ENCODE results near the gene LNPK.
"Not testable (repeated sequence)": the region's sequence is repeated elsewhere in the genome, so short reads cannot be mapped to it uniquely, and the experiment has no call there.

The LNPK gene

DNA sequence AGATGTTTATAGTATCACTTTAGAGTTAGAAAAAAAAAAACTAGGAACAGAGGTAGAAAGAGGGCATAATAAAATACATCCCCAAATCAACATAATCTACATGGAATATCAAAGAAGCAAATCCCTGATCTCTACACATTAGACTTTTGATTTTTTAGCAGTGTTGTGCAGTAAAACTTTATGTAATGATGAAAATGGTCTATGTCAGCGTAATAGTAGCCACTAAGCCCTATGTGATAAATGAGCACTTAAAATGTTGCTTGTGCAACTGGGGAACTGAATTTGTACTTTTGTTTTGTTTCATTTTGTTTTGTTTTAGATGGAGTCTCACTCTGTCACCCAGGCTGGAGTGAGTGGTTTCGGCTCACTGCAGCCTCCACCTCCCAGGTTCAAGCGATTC, 36.3 kb downstream of the LNPK start:
- no peak for DNase-seq

DNA sequence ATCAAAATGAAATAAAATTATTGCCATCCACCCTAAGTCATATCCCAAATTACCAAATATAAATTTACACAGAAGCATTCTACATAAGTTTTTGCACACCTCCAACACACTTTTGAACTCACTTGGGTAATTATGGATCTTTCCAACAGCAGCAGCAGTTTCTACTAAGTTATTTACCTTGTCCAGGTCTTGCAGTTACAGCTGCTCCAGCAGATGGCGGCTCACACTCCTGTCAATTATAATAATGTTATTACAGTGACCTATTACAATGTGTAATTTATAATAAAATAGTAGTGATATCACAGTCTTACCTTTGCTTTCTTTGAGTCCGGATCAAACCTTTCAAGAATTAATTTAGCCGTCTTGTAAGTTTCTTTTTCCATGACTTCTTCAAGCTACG, 37.9 kb downstream of the LNPK start:
- no peak for DNase-seq

DNA sequence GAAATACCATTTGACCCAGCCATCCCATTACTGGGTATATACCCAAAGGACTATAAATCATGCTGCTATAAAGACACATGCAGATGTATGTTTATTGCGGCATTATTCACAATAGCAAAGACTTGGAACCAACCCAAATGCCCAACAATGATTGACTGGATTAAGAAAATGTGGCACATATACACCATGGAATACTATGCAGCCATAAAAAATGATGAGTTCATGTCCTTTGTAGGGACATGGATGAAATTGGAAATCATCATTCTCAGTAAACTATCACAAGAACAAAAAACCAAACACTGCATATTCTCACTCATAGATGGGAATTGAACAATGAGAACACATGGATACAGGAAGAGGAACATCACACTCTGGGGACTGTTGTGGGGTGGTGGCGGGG, 38.9 kb downstream of the LNPK start:
- not testable (repeated sequence) for DNase-seq

DNA sequence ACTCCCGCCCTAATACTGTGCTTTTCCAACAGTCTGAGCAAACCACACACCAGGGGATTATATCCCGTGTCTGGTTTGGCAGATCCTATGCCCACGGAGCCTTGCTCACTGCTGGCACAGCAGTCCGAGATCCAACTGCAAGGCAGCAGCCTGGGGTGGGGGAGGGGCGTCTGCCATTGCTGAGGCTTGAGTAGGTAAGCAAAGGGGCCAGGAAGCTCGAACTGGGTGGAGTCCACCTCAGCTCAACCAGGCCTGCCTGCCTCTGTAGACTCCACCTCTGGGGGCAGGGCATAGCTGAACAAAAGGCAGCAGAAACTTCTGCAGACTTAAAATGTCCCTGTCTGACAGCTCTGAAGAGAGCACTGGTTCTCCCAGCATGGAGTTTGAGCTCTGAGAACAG, 44.2 kb downstream of the LNPK start:
- DNase-seq = no peak

DNA sequence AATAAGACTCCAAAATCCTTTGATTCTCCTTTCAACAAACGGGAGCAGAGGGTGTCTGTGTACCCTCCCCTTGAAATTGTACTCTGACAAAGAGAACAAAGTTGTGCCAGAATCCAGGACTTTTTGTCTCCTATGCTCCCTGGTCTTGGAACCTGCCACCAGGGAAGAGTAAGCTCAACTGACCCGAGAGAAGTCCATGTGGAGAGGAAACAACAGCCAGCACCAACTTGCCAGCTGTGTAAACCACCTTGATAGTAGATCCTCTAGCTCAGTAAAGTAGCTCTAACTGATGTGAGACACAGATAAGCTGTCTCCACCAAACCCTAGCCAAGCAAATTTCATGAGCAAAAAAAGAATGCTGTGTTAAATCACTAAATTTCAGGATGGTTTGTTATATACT, 46.9 kb downstream of the LNPK start:
- no peak for DNase-seq

DNA sequence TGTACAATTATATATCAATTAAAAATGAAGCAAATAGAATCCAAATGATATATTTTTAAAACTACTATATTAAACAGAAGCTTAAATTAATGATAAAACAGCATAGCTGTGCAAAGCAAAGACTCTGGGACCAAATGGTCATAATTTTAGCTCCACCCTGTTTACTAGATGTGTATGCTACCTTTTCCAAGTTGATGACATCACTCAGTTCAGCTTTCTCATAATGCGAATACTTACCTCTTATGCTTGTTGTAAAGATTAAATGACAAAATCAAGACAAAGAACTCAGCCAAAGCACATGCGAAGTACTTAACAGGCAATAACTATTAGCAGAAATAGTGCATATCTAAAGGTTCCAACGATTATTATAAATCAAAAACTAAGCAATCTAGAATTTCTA, 51.6 kb downstream of the LNPK start:
- DNase-seq = no peak

DNA sequence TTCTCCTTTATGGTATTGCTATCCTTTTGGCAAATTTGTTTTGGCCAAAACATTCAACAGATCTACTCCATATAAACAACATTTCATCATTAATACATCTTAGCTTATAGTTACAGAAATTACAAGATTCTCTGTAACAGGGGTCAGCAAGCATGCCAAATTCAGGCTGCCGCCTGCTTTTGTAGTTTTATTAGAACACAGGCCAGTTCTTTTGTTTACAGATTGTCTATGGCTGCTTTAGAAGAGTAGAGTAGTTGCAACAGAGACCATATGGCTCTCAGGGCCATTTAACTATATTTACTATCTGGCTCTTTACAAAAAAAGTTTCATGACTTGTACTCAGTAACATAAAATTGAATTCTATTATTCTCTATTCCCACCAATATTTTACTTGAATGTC, 53.9 kb downstream of the LNPK start:
- DNase-seq = no peak

DNA sequence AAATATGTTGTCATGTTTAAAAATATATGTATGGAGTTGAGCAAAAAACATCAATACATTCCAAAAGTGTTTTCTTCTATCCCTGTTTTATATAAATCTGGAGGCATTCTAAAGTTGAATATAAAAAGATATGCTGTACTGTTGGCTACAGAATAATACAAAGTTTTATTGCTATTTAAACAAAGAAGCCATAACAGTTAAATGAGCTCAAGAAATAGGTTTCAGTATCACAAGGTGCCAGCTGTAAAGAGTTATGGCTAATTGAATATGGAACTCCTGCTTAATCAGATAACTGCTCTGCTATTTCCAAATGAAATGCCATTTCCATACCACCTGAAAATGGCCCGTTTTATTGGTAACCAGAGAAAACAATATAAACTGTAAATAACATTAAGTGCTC, 55.0 kb downstream of the LNPK start:
- no peak for DNase-seq

DNA sequence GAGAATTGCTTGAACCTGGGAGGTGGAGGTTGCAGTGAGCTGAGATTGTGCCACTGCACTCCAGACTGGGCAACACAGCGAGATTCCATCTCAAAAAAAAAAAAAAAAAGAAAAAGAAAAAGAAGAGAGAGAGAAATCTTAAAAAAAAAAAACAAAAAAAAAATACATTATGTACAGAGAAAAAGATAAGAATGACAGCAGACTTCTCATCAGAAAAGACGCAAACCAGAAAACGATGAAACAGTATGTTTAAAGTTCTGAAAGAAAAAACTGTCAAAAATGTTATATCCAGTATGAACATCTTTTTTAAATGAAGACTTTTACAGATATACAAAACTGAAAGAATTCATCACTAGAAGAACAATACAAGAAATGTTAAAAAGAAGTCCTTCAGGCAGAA, 60.4 kb downstream of the LNPK start:
- DNase-seq = no peak

DNA sequence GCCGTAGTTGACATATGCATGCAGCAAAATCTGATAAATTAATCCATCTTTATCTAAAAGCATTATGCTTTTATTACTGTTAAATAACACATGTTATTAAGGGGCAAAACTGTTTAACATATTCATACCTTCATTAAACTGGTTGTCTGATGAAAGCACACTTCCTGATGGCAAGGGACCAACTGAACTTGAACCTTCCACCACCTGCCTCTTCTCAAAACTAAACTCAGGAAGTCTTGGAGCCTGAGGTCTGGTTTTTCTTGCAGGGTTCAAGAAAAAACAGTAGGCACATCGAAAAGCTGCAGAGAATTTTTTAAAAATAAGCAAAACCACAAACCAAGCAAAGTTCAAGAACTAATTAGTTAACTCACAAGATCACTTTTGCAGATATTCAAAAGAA, 64.9 kb downstream of the LNPK start:
- no peak for DNase-seq

DNA sequence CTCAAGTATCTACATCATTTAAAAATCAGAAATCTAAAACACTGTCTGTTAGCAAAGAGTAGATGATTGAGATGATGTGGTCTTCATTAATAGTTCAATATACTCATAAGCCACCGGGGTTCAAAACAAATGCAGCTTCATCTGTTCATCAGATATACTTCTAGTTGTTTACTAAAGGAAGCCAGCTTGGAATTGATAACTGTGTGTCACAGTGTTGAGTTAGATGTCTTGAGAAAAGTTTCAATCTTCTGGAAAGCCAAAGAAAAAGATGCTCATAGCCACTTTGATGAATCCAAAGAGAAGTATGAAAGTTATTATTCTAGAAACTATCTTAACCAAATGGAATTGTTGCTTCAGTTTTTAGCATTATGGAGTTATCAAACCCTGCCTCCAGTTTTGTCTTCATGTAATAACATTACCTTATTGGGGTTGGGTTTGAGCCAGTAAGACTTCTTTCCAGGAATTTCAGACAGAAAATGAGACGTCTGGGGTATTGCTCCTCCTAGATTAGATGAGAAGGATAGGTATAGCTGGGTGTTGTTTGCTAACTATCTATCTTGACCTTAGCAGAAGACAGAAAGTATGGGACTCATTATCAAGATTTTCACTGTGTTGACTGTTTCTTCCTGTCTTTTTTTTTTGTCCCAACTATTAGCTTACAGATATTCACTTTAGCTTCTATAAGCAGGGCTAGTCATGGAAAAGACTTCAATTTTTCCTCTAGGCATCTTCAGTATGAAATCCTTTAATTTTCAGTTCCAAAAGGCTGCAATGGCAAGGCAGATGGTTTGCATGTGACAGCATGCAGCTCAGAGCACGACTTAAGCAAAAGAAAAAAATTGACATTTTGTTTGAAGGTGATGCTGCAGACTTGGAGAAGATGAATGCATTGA, 66.5 kb downstream of the LNPK start:
- no peak for DNase-seq

DNA sequence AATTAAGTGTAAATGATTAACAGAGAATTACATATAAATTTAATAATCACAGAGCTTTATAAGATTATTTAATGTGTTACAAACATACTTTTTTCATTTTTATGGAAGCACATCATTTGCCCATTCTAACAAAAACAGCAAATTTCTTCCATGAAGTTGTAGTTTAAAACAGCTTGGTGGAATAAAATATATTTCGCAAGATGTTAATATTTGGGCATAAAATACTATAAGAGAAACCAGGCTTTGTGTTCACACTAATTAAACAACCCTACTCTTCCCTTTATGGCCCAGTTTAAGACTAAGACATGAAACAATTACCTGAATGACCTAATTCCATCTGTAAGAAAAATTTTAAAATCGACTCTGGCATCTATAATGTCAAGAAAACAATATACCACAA, 69.4 kb downstream of the LNPK start:
- DNase-seq = no peak

DNA sequence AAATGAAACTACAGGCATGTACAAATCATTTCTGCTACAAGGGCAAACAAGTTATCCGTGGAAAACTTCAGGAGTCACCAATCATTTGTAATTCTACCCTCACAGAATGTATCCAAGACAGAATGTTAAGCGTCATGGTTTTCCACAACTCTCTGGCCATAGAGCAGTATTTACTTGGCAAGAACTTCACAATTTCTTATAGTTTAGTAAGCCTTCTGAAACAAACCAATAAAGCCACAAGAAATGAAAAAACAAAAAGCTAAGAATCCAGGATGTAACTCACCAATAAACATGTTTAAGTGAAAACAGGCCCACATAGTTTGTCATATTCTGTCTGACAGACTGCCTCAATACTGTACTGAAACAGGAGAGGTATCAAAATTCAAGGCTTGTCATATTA, 70.3 kb downstream of the LNPK start:
- DNase-seq = no peak

DNA sequence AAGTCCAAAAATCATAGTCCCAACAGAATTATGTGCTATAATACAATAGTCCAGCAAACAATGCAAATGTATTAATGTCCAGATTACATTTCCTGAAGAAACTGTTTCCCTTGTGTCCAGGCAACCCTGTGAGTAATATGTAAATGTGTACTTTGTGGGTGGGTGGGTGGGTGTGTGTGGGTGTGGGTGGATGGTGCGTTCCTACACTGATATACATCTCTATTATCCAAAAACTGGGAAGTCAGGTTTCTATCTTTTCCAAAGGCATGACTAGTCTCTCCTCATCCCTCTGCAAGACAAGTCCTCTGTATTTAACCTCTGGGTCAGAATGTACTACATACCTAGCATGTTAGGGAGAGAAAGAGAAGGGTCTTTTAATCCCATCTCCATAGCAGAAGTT, 71.6 kb downstream of the LNPK start:
- DNase-seq = no peak

DNA sequence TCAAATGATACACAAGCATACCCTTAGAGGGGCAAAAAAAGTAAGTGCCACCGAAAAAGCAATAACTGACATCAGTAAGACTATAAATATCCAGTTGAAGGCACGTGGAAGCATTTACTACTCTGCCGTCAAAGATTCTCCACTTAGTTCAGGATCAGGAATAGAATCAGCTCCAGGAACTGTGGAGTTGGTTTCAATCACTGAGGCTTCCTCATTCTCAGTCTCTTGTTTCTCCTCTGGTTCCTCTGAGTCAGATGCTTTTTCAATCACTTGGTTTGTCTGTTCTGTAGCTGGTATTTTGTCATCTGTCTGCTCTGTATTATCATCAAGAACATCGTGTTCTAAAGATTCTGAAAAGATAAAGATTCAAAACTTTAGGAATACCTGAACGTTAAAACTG, 72.2 kb downstream of the LNPK start:
- DNase-seq = no peak

DNA sequence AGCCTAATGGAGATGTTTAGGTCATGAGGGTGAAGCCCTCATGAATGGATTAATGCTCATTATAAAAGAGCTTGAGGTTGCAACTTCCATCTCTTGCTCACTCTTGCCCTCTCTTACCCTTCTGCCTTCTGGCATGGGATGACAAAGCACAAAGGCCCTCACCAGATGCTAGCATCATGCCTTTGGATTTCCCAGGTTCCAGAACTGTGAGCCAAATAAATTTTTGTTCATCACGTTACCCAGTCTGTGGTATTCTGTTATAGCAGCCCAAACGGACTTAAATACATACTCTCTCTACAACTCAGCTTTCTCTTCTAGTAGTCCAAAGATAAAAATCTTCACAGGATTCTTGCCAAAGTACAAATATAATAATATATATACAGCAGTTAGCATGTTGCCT, 75.8 kb downstream of the LNPK start:
- no peak for DNase-seq

DNA sequence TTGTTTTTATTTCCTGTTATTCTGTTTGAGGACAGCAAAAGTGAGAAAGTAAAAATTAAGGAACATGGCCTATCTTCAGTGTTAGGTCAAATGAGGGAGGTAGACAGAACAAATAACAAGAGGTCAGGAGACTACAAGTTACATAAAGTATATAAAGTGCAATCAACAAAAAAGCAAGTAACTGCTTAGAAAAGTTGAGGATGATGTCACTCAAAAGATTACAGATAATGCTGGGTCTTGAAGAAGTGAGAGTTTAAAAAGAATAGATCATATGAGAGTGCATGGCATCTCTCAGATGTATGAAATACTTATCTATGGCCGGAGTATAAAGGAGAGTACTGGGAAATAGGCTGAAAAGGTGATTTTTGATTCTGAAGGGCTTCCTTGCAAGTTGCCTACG, 79.9 kb downstream of the LNPK start:
- DNase-seq = no peak

DNA sequence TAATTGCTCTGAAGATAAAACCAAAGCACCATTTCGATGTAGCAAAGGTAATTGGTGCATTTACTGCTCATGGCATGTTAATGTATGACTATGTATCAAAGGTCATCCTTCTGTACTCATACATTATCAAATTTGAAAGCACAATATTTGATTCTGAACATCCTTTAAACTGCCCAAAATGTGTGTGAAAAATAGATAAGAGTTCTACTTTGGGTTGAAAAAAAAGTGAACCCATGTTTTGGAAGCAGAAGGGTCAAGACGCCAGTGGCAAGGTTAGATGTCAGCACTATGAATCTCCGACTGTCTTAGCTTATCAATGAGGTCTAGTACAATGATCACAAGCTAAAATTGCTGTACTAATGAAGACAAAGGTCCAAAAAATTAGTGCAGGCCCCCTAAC, 83.1 kb downstream of the LNPK start:
- DNase-seq = no peak

DNA sequence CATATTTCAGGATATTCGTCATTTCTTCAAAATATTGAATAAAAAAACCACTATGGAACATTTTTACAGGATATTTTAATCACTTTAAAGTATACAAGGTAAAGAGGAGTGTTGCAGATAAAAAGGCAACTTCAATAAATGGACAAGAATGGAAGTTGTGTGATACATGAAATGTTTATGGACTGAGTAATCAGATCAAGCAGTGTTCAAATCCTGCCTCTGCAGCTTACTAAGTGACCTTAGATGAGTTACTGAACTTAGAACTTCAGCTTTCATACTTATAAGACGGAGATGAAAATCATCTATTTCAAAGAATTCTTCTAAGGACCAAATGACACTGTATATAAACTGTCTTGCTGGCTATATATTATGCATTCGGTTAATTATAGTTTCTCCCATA, 87.2 kb downstream of the LNPK start:
- no peak for DNase-seq

DNA sequence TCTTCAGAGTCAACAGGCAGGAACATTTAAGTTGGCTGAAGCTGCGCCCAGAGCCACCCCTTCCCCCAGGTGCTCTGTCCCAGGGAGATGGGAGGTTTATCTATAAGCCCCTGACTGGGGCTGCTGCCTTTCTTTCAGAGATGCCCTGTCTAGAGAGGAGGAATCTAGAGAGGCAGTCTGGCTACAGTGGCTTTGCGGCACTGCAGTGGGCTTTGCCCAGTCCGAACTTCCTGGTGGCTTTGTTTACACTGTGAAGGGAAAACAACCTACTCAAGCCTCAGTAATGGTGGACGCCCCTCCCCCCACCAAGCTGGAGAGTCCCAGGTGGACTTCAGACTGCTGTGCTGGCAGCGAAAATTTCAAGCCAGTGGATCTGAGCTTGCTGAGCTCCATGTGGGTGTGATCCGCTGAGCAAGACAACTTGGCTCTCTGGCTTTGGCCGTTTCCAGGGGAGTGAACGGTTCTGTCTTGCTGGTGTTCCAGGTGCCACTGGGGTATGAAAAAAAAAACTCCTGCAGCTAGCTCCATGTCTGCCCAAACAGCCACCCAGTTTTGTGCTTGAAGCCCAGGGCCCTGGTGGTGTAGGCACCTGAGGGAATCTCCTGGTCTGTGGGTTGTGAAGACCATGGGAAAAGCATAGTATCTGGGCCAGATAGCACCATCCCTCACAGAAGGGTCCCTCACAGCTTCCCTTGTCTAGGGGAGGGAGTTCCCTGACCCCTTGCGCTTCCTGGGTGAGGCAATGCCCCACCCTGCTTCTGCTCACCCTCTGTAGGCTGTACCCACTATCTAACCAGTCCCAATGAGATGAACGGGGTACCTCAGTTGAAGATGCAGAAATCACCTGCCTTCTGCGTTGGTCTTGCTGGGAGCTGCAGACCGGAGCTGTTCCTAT, 88.0 kb downstream of the LNPK start:
- DNase-seq = not testable (repeated sequence)

DNA sequence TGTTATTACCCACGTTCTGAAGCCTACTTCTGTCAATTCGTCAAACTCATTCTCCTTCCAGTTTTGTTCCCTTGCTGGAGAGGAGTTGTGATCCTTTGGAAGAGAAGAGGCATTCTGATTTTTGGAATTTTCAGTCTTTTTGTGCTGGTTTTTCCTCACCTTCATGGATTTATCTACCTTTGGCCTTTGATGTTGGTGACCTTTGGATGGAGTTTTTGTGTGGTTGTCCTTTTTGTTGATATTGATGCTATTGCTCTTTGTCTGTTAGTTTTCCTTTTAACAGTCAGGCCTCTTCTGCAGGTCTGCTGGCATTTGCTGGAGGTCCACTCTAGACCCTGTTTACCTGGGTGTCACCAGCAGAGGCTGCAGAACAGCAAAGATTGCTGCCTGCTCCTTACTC, 88.8 kb downstream of the LNPK start:
- not testable (repeated sequence) for DNase-seq

DNA sequence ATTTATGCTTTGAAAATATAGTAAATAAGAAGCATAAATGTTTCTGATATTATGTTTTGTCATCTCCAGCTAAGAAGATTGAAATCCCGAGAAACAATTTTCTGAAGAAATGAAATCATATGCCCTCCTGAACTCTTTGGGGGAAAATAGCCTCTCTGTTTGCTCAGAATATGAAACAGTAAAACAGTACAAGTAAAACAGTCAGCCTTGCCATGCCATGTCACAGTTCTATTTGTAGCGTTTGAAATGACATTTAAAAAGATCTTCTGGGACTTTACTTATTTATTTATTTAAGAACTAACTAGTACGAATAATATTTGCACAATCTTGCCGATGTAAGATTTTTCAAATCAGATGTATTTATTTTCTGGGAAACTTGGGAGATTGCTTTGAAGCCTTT, 98.0 kb downstream of the LNPK start:
- no peak for DNase-seq

DNA sequence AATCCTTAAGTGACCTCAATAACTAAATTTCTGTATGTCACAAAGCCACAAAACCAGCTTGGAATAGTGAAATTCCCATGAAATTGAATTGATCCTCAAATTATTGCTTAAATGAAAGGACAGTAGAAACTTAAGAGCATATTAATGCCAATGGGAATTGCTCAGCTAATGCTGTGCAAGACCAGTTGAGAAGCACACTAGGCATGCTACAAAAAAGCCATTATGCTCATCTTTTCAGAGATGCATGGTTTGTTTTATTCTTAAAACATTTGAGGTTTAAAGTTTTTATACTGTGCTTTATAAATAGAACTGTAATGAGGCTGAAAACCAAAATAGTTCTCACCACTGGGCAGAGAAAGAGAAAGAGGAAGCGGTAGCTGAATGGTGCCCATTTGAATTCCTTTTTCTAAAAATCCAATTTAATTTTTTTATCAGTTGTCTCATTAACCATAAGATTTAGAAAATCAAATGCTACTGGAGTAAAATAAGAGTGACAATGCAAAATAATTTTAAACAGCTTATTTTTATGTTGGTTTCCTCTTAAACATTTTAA, 98.6 kb downstream of the LNPK start:
- no peak for DNase-seq

DNA sequence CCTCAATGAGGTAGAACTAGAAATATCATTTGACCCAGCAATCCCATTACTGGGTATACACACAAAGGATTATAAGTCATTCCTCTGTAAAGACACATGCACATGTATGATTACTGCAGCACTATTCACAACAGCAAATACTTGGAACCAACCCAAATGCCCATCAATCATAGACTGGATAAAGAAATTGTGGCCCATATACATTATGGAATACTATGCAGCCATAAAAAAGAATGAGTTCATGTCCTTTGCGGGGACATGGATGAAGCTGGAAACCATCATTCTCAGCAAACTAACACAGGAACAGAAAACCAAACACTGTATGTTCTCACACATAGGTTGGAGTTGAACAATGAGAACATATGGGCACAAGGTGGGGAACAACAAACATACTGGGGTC, 106.1 kb downstream of the LNPK start:
- DNase-seq = not testable (repeated sequence)

Measured in CD4-positive, alpha-beta T cell treated with Interleukin-17A for 1 hour (primary cell).